Measurements from ENCODE around the gene C1R. TPM values are rescaled to one million over a fixed set of nuclear protein-coding genes. Genes with fewer than 3 reads are reported as not detected.

C1R gene
- polyA plus RNA-seq, 1 of the 3 experiments (the other 2 are of a cell fraction): 20.1 TPM

DNA sequence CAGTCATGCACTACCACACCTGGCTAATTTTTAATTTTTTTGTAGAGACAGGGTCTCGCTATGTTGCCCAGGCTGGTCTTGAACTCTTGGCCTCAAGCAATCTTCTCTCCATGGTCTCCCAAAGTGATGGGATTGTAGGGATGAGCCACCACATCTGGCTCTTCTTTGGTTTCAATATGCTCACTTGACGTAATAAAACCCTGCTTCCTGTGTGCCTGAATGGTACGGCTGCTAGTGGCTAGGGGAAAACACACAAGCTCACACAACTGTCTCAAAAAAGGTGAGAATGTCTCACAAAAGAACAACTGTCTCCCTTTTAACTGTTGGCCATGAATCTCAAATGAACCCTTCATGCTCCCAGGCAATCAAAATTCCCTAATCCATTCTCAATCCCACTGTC is 16.7 kb downstream of the C1R start:
- ChIA-PET CTCF (interaction anchor here (0.9 to 1.8 kb wide), 5 partner anchors 12 to 34 kb away, joined by 3 to 7 read pairs (median 3); partner anchors contain the start of gene C1RL), POLR2A (interaction anchor here (0.6 kb wide), 1 partner anchor 20 kb away, joined by 3 read pairs; no protein-coding TSS in a partner anchor)
- Histone ChIP-seq H3K4me3 (ENCODE audit: low read depth in 2 of 2, low read length in 1 of 2) (no peak overlapping the region), H3F3A (replicated peaks; ENCODE audit: insufficient read depth) (peaks cover 7% of the 10 kb centered on the region), H3K9me2 (no peaks in the 10 kb centered on the region), H3K9me3 (no peaks in the 10 kb centered on the region), H3K27me3 (ENCODE audit: insufficient read depth) (peaks cover 11% of the 10 kb centered on the region; the same call in 1 of the 2 replicates), H3K4me1 (ENCODE audit: control insufficient read depth in 1 of 2, insufficient read depth in 2 of 2, low read depth in 1 of 2, low read length in 1 of 2) (peaks cover 0 to 3% of the 10 kb centered on the region in 2 experiments; a peak in 1 of 4 replicates), H3K36me3 (replicated peaks in 1 of 2; ENCODE audit: control insufficient read depth in 1 of 2, insufficient read depth in 2 of 2, low read length in 1 of 2) (no peaks in the 10 kb centered on the region), H2AFZ (ENCODE audit: low read depth) (no peak overlapping the region), H3K4me2 (no peak overlapping the region), H3K27ac (ENCODE audit: low read depth in 2 of 2, low read length in 1 of 2) (no peak overlapping the region), H3K79me2 (ENCODE audit: insufficient read depth) (no peaks in the 10 kb centered on the region), H4K20me1 (ENCODE audit: insufficient read depth) (no peaks in the 10 kb centered on the region), H3K9ac (no peak overlapping the region)
- 69% methylated on average over 3 of the region's 3 CpGs for WGBS (ENCODE audit: low lambda C conversion rate)
- no peak for DNase-seq
- TF ChIP-seq, protein P1, sequence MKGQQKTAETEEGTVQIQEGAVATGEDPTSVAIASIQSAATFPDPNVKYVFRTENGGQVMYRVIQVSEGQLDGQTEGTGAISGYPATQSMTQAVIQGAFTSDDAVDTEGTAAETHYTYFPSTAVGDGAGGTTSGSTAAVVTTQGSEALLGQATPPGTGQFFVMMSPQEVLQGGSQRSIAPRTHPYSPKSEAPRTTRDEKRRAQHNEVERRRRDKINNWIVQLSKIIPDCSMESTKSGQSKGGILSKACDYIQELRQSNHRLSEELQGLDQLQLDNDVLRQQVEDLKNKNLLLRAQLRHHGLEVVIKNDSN (IDR thresholded peaks at IDR 0.05; ENCODE audit: borderline replicate concordance, low read depth): no peak
- TF ChIP-seq EP300 (IDR thresholded peaks at IDR 0.05; ENCODE audit: borderline replicate concordance in 1 of 2, low read depth in 1 of 2, low read length in 1 of 2) (no peak), FOXM1 (IDR thresholded peaks at IDR 0.05; ENCODE audit: low read depth) (no peak), EZH2phosphoT487 (IDR thresholded peaks at IDR 0.05; ENCODE audit: borderline replicate concordance, low read depth) (no peak), MXI1 (IDR thresholded peaks at IDR 0.05; ENCODE audit: low read depth, low read length) (no peak), GABPA (IDR thresholded peaks at IDR 0.05; ENCODE audit: low read depth) (no peak), FOSL2 (IDR thresholded peaks at IDR 0.05; ENCODE audit: borderline replicate concordance, low read depth) (no peak), RAD21 (IDR thresholded peaks at IDR 0.05; ENCODE audit: low read length) (no peak), TCF12 (IDR thresholded peaks at IDR 0.05) (no peak), GATA2 (CRISPR knock-in tag; IDR thresholded peaks at IDR 0.05) (no peak), SIN3A (IDR thresholded peaks at IDR 0.05; ENCODE audit: borderline replicate concordance, low read depth, low read length) (no peak), FOXJ3 (CRISPR knock-in tag; IDR thresholded peaks at IDR 0.05) (no peak), TAF1 (IDR thresholded peaks at IDR 0.05; ENCODE audit: borderline replicate concordance, low read depth, low read length) (no peak), NFIC (IDR thresholded peaks at IDR 0.05; ENCODE audit: borderline replicate concordance) (no peak), CHD2 (IDR thresholded peaks at IDR 0.05; ENCODE audit: low read length, partially characterized antibody) (no peak)
- TF ChIP-seq, protein P2, sequence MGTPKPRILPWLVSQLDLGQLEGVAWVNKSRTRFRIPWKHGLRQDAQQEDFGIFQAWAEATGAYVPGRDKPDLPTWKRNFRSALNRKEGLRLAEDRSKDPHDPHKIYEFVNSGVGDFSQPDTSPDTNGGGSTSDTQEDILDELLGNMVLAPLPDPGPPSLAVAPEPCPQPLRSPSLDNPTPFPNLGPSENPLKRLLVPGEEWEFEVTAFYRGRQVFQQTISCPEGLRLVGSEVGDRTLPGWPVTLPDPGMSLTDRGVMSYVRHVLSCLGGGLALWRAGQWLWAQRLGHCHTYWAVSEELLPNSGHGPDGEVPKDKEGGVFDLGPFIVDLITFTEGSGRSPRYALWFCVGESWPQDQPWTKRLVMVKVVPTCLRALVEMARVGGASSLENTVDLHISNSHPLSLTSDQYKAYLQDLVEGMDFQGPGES (IDR thresholded peaks at IDR 0.05; ENCODE audit: low read depth, low read length): no peak
- TF ChIP-seq, protein P3, sequence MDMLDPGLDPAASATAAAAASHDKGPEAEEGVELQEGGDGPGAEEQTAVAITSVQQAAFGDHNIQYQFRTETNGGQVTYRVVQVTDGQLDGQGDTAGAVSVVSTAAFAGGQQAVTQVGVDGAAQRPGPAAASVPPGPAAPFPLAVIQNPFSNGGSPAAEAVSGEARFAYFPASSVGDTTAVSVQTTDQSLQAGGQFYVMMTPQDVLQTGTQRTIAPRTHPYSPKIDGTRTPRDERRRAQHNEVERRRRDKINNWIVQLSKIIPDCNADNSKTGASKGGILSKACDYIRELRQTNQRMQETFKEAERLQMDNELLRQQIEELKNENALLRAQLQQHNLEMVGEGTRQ (IDR thresholded peaks at IDR 0.05; ENCODE audit: borderline replicate concordance, low read depth, low read length): no peak
- TF ChIP-seq, protein P4, sequence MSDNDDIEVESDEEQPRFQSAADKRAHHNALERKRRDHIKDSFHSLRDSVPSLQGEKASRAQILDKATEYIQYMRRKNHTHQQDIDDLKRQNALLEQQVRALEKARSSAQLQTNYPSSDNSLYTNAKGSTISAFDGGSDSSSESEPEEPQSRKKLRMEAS (IDR thresholded peaks at IDR 0.05; ENCODE audit: low read depth): no peak

All from SK-N-SH (cell line).